T1000 (cell line): ENCODE results near the gene ARHGAP30.

Experiments used
- DNase-seq: peaks from one replicate; lab custom pipeline; 2025; ENCODE audit warnings: mixed read lengths; lab: John Stamatoyannopoulos, UW

ARHGAP30 gene

DNA sequence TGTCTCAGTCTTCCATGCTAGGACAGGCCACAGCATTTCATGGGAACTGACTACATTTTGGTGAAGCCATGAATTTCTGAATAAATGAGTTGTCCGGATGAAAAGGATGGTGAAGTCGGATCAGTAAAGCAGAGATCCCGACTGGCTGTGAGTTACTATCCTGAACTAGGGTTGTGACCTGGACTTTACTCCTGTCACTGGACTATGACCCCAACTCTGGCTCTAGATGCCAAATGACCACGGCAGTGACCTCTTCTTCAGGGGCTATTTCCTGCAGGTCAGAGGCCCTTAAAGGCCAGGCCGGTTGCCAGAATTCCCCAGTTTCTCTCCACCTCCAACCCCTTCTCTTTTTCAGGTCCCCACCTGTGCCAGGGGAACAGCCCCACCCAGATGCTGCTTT is 21.4 kb upstream of the ARHGAP30 start:
- no peak for DNase-seq

- DNase-seq = no peak
Observed at GRCh38 chr1:161090617-161091016, 20.9 kb upstream of the ARHGAP30 start.

- no peak for DNase-seq
Observed at GRCh38 chr1:161089938-161090337, 20.2 kb upstream of the ARHGAP30 start.

DNA sequence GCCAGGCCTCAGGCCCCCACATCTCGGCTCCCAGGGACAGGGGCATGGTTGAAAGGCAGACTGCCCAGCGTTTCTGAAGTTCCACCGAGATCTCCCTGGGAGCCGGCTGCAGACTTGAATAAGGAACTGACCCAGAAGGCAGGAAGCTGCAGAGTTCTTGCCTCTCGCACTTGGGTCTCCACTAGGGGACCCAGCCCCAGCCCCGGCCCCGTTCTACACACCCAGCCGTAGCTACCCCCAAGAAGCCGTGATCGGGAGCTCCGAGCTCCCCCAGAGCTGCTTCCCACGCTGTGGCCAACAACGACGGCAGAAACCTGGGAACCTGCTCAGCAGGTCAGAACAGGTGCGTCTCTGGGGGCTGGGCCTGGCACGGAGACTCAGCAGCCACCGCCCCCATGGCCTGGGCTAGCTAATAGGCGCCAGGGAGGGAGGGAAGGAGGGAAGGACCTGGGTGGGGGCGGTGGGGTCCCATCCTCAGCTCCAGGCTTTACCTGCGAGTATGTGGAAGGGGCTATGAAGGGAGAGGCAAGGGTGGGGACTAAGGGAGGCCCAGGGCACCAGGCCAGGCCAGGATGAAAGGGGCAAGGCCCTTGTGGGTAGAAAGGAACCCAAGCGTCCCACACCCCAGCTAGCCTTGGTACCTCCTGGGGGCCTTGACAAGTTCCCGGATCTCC is 19.7 kb upstream of the ARHGAP30 start, which contains the start of gene NECTIN4:
NECTIN4 (minus strand) TSS at position 308 of the 674 bp plus-strand sequence; CDS start at position 46, 262 bp downstream.
- no peak for DNase-seq

DNA sequence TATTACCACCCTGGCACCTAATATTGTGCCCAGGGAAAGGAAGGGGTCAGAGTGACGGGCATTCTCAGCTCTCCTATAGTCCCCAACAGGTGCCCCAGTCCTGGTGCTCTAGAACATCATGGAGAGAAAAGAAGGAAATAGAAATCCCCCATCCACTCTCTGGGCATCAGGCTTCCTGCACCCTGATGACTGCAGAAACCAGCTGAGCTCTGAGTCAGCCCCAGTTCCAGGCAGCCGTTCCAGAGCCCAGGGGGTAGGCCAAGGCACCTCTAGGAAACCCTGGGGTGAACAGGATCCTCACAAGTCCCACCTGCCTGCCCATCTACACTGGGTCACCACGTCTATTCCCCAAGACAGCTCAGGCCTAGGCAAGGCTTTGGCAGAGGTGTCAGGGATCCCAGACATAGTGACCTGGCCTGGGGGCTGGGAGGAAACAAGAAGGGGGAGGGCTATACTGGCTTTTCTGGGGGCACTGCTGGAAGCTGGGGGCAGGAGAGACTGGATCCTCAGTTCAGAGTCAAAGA is 19.0 kb upstream of the ARHGAP30 start:
- no peak for DNase-seq

DNA sequence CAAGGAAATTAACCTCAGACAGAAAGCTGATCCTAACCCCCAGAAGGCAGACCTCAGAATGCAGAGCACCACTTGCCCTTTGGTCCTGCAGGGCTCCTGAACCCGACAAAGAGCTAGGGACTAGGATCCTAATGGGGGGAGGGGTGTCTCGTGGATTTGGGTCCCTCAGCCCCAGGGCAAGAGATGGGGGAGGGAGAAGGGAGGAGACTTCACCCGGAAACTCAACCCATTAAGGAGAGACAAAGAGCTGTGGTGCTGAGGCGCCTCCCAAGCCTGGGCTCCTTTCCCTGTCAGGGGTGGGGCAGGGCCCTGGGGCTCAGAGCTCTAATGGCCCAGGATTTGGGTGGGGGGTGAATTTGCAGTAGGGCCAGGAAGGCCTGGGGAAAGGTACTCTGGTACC is 16.8 kb upstream of the ARHGAP30 start:
- DNase-seq = no peak

DNA sequence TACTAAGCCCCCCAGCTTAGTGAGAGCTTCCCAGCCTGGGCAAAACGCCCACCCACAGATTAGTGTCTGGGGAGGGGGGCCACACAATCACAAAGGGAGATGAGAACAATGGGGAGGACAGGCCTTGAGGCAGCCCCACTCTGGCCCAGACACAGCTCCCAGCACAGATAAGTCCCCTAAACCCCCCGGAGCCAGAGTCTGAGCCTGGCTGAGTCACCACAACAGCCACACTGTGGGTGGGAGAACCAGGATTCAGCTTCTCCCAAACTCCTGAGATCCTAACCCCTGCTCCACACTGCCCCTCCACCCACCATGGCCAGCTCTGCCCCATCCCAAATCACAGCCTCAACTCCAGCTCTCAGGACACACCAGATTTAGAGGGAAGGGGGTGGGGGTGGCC is 15.5 kb upstream of the ARHGAP30 start:
- DNase-seq = no peak

DNA sequence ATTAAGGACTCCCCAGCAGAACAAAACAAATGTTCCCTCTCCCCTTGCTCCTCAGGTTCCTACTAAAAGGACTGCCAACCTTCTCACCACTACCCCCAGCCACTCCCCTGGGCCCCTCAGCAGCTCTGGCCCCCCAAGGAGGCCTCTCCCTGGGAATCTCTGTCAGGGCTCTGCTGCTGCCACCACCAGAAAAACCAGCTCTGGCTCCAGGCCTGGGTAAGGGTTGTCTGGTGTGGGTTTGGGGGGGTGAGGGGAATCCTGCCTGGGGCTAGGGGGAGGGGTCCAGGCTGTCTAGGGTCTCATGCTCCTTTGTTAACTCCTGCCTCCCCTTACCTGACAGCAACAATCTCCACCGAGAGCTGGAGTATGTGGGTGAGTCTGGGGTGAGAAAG is 14.9 kb upstream of the ARHGAP30 start:
- DNase-seq = no peak

DNA sequence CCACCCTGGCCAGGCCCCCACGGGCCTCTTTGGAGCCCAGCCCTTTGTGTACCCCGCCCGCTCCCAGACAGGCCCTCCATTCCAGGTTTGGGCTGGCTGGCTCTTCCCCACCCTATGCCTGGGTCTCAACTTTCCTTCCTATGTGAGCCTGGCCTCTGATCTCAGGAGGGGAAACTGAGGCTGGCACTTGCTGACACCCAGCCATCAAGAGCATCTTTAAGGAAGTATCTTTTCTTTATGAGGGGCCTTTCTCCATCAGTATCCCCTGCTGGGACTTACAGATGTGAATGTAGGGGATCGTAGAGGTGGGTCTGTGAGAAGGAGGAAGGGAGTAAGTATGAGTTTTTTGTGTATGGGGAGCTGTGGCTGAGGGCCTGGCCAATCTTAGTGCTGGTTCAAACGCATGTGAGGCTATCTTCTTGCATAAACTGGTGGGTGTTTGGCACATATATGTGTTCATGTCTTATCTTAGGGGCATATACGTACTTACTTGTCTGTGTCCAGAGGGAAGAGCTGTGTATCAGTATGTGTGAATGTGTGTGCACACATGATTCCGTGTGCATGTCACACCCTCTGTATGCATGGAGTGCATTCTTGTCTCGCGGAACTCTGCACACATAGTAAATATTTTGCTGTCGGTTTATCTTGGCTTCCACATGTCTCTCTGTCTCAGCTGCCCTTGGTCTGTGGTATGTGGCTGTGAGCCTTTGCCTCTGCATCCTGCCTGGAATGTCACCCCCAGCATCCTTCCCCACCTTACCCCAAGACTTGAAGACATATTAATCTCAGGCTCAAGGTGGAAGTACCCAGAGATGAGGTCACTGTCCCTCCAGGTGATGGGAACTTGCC is 14.3 kb upstream of the ARHGAP30 start:
- no peak for DNase-seq

- DNase-seq = peak; percentile 73
Observed at GRCh38 chr1:161082996-161083747, 13.5 kb upstream of the ARHGAP30 start.

- DNase-seq = no peak
Observed at GRCh38 chr1:161082483-161082882, 12.8 kb upstream of the ARHGAP30 start.

- DNase-seq = no peak
Observed at GRCh38 chr1:161081519-161081918, 11.8 kb upstream of the ARHGAP30 start.

- DNase-seq = no peak
Observed at GRCh38 chr1:161080441-161081405, 11.0 kb upstream of the ARHGAP30 start.

- no peak for DNase-seq
Observed at GRCh38 chr1:161079436-161080110, 9.9 kb upstream of the ARHGAP30 start.

GRCh38 chr1:161077426-161077825 is 7.7 kb upstream of the ARHGAP30 start:
- no peak for DNase-seq

GRCh38 chr1:161076410-161076809 is 6.7 kb upstream of the ARHGAP30 start:
- DNase-seq = no peak

DNA sequence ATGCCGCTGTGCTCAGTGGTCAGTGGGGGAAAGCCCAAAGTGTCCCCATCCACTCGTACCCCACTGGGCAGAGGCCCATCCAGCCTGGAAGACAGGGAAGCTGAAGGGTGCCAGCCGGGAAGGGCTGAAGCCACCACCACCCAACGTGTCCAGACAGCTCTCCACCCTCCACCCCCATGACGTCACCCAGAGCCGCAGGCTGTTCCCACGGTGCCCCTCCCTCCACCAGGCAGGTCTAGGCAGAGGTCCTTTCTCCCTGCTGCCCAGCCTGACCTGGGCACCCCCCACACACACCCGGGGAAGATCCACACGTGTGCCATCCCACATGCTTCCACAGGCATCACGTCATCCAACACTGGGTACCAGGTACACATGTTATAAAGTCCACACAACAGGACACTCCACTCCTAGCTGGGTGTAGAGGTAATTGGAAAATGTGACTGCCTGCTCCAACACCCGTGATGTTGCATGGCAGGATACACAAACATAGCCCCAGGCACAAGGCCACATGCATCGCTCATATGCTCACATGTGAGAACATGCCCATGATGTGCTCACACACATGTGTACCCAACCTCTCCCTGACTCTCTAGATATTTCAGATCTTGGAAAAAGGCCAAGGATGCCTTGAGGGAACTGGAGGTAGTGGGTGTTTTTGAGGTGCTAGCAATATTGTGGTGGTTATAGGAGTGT is 5.1 kb upstream of the ARHGAP30 start:
- no peak for DNase-seq

- DNase-seq = no peak
Observed at GRCh38 chr1:161073474-161074121, 3.9 kb upstream of the ARHGAP30 start.

- DNase-seq = no peak
Observed at GRCh38 chr1:161072751-161073449, 3.2 kb upstream of the ARHGAP30 start.
